Activated naive CD4-positive, alpha-beta T cell treated with Interleukin-2 at 50 U/mL for 16 hours (primary cell): ENCODE measurements around the gene UBE2O.
A peak's percentile ranks its signal among the peaks of the same experiment; 100 is the strongest.

Source experiments
- DNase-seq: peaks from one replicate; pipeline ENCODE4 v3.0.0-alpha.2; 2020

The UBE2O gene

GRCh38 chr17:76410328-76410965, 42.5 kb downstream of the UBE2O start:
- no peak for DNase-seq

- peak; percentile 74 for DNase-seq
Observed at GRCh38 chr17:76408037-76408849, 44.7 kb downstream of the UBE2O start.

GRCh38 chr17:76407509-76407908, 45.4 kb downstream of the UBE2O start:
- DNase-seq = no peak

GRCh38 chr17:76405967-76406647, 46.8 kb downstream of the UBE2O start:
- DNase-seq = no peak

- no peak for DNase-seq
Observed at GRCh38 chr17:76405607-76405966, 47.4 kb downstream of the UBE2O start.

GRCh38 chr17:76404976-76405563, 47.9 kb downstream of the UBE2O start:
- DNase-seq = no peak

- no peak for DNase-seq
Observed at GRCh38 chr17:76404256-76404655, 48.7 kb downstream of the UBE2O start.

- DNase-seq = no peak
Observed at GRCh38 chr17:76402711-76403110, 50.2 kb downstream of the UBE2O start.

- no peak for DNase-seq
Observed at GRCh38 chr17:76399175-76400172, 53.5 kb downstream of the UBE2O start.

GRCh38 chr17:76398523-76399174, 54.3 kb downstream of the UBE2O start:
- DNase-seq = no peak

- peak; percentile 87 for DNase-seq
Observed at GRCh38 chr17:76397687-76398522, 55.0 kb downstream of the UBE2O start.

GRCh38 chr17:76397184-76397583, 55.8 kb downstream of the UBE2O start:
- no peak for DNase-seq

GRCh38 chr17:76395980-76396379, 57.0 kb downstream of the UBE2O start:
- DNase-seq = no peak

GRCh38 chr17:76394166-76394565, 58.8 kb downstream of the UBE2O start:
- no peak for DNase-seq

- DNase-seq = no peak
Observed at GRCh38 chr17:76391200-76391715, 61.7 kb downstream of the UBE2O start.

- no peak for DNase-seq
Observed at GRCh38 chr17:76390003-76390421, 62.9 kb downstream of the UBE2O start.

GRCh38 chr17:76388966-76389888, 63.7 kb downstream of the UBE2O start:
- DNase-seq = no peak

- DNase-seq = no peak
Observed at GRCh38 chr17:76386966-76387765, 65.8 kb downstream of the UBE2O start.
